Activated CD8-positive, alpha-beta T cell treated with anti-CD3 and anti-CD28 coated beads for 36 hours (primary cell): ENCODE data around the gene RUSC1. TPM values are rescaled to one million over a fixed set of nuclear protein-coding genes. Genes with fewer than 3 reads are reported as not detected.

Source experiments
- ATAC-seq: fragments of 200-7000 bp; cut with Tn5 transposase; one replicate; pipeline ENCODE4 v1.10.0; 2021; ENCODE audit warnings: mild to moderate bottlenecking, moderate library complexity
- CTCF ChIA-PET: fragments of 350-600 bp; sonication (Branson Sonifier 250); formaldehyde crosslinking; loops from one replicate; lab custom pipeline; 2021; ENCODE audit warnings: antibody characterized with exemption; lab: Charles Lee
- POLR2A ChIA-PET: fragments of 350-600 bp; sonication (Branson Sonifier 250); formaldehyde crosslinking; loops from one replicate; lab custom pipeline; 2021; ENCODE audit warnings: antibody characterized with exemption; lab: Charles Lee
- DNase-seq: peaks from one replicate; pipeline ENCODE4 v3.0.0-alpha.2; 2020
- H3K27ac Mint-ChIP-seq: one replicate; pipeline ENCODE4 v1.8.0; 2021; ENCODE audit warnings: mild to moderate bottlenecking, mixed read lengths
- H3K27me3 Mint-ChIP-seq: one replicate; pipeline ENCODE4 v1.8.0; 2021; ENCODE audit warnings: mixed read lengths
- H3K36me3 Mint-ChIP-seq: one replicate; pipeline ENCODE4 v1.8.0; 2021; ENCODE audit warnings: low read depth, mixed read lengths
- H3K4me1 Mint-ChIP-seq: one replicate; pipeline ENCODE4 v1.8.0; 2021; ENCODE audit warnings: low read depth, mixed read lengths
- H3K4me3 Mint-ChIP-seq: one replicate; pipeline ENCODE4 v1.8.0; 2021; ENCODE audit warnings: mild to moderate bottlenecking, moderate library complexity, mixed read lengths
- H3K9me3 Mint-ChIP-seq: one replicate; pipeline ENCODE4 v1.8.0; 2021; ENCODE audit warnings: mixed read lengths
- CTCF ChIP-seq: fragments of 200-600 bp; IDR thresholded peaks from one replicate; pipeline ENCODE4 v1.8.0; 2022; ENCODE audit warnings: antibody characterized with exemption, mild to moderate bottlenecking
- intact Hi-C: fragments of 100-400 bp; cut with micrococcal nuclease; formaldehyde crosslinking; loops from one replicate; pipeline ENCODE4 v1.10.0; 2022
- total RNA-seq, 2 experiments: library from RNA; stranded (reverse); gene quantifications; one replicate each; pipeline ENCODE4 v1.2.3, GENCODE V29; 2021

Gene RUSC1
- total RNA-seq, 2 experiments from 2014 or later, result 21.2 to 21.6 TPM

GRCh38 chr1:155324717-155325602 is 4.3 kb downstream of the RUSC1 start:
- ATAC-seq, result no peak

GRCh38 chr1:155325603-155325893 is 4.9 kb downstream of the RUSC1 start:
- intact Hi-C loops, result no loop called here
- CTCF ChIA-PET, result interaction anchor here (6.1 kb wide), 1 partner anchor 76 kb away, joined by 170 read pairs; no protein-coding TSS in a partner anchor
- DNase-seq (no peak), ATAC-seq (no peak)
- peak overlapping the region; percentile 81 for H3K4me3 Mint-ChIP-seq
- no peaks in the 10 kb centered on the region for H3K27me3 Mint-ChIP-seq
- H3K36me3 Mint-ChIP-seq, result peaks cover 10% of the 10 kb centered on the region
- POLR2A ChIA-PET, result interaction anchor here (1.2 to 2.2 kb wide), 2 partner anchors 14 to 75 kb away, joined by 3 to 7 read pairs; no protein-coding TSS in a partner anchor
- H3K4me1 Mint-ChIP-seq, result peaks cover 27% of the 10 kb centered on the region
- no peak overlapping the region for H3K27ac Mint-ChIP-seq
- TF ChIP-seq CTCF, result no peak
- H3K9me3 Mint-ChIP-seq, result no peaks in the 10 kb centered on the region

More at GRCh38 chr1:155324717-155325602, 4.3 kb downstream of the RUSC1 start:
- H3K4me1 Mint-ChIP-seq, result peaks cover 33% of the 10 kb centered on the region
- no peaks in the 10 kb centered on the region for H3K9me3 Mint-ChIP-seq
- intact Hi-C loops, result loop anchor here (5.0 kb wide), 1 partner anchor 48 kb away; the partner anchor contains the start of gene HCN3
- ChIA-PET POLR2A (interaction anchor here (0.8 to 4.8 kb wide), 7 partner anchors 14 to 131 kb away, joined by 3 to 24 read pairs (median 4); partner anchors contain the start of gene CLK2), CTCF (interaction anchor here (1.3 to 6.1 kb wide), 9 partner anchors 14 to 158 kb away, joined by 3 to 170 read pairs (median 8); partner anchors contain the start of genes CLK2, KRTCAP2, MTX1 and THBS3)
- H3K27ac Mint-ChIP-seq, result no peak overlapping the region
- peaks cover 12% of the 10 kb centered on the region for H3K36me3 Mint-ChIP-seq
- DNase-seq, result peak; percentile 30
- H3K27me3 Mint-ChIP-seq, result no peaks in the 10 kb centered on the region
- H3K4me3 Mint-ChIP-seq, result peak overlapping the region; percentile 81
- TF ChIP-seq CTCF, result no peak

GRCh38 chr1:155326020-155326526 is 5.4 kb downstream of the RUSC1 start:
- CTCF ChIA-PET, result interaction anchor here (3.7 kb wide), 1 partner anchor 76 kb away, joined by 24 read pairs; no protein-coding TSS in a partner anchor
- TF ChIP-seq CTCF, result no peak

GRCh38 chr1:155326631-155327037 is 5.9 kb downstream of the RUSC1 start:
- TF ChIP-seq CTCF, result no peak
- Mint-ChIP-seq H3K4me3 (no peak overlapping the region), H3K4me1 (peaks cover 20% of the 10 kb centered on the region), H3K27ac (no peak overlapping the region), H3K9me3 (no peaks in the 10 kb centered on the region), H3K36me3 (peaks cover 17% of the 10 kb centered on the region), H3K27me3 (no peaks in the 10 kb centered on the region)
- CTCF ChIA-PET, result interaction anchor here (3.7 kb wide), 1 partner anchor 76 kb away, joined by 24 read pairs; no protein-coding TSS in a partner anchor
- intact Hi-C loops, result no loop called here
- POLR2A ChIA-PET, result interaction anchor here (0.5 to 2.2 kb wide), 4 partner anchors 12 to 233 kb away, joined by 3 to 7 read pairs (median 4); no protein-coding TSS in a partner anchor
- no peak for ATAC-seq
- DNase-seq, result no peak

More at GRCh38 chr1:155326020-155326526, 5.4 kb downstream of the RUSC1 start:
- peak; percentile 12 for DNase-seq
- Mint-ChIP-seq H3K27ac (no peak overlapping the region), H3K4me3 (peak overlapping the region; percentile 81), H3K4me1 (peaks cover 22% of the 10 kb centered on the region), H3K9me3 (no peaks in the 10 kb centered on the region), H3K36me3 (peaks cover 15% of the 10 kb centered on the region), H3K27me3 (no peaks in the 10 kb centered on the region)
- no peak for ATAC-seq
- intact Hi-C loops, result no loop called here
- POLR2A ChIA-PET, result interaction anchor here (0.5 to 2.2 kb wide), 4 partner anchors 13 to 234 kb away, joined by 3 to 7 read pairs (median 3); no protein-coding TSS in a partner anchor
